ENCODE data around the gene SOX13.

DNA sequence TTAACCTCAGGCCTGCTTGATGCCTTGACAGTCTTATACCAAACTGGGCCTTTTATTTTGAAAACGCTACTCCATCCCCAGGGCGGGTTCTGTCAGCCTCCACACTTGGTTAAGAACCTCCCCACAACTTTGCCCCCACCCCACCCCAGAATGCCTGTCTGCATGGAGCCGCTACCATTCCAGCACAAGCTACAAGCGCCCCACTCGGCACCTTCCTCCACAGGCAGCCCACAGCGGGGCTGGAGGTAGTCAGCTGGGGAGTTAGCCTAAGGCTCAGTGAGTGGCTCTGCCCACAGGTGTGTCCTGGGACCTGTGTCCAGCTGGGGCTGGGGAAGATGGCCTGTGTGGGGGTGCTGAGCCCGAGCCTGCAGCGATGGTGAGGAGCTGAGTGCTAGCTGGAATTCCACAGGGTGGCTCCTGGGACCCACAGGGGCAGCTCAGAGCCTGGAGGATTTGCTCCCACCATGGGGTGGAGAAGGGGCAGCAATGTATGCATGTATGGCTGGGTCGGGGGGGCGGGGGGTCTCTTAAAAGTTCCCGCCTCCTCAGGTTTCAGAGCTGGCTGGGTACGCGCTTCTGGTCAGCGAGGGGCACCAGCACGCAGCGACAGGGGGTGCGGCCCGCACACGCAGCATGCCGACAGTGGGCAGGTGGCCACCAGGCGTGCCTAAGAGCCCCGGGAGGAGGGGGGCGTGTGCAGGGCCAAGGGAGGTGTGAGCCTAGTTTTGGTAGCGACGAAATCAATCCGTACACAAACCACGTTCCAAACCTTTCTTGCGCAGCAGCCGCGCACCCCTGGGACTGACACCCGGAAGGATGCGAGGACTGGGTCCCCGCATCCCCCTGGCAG, 78.0 kb downstream of the SOX13 start:
- TF ChIP-seq, protein P1, sequence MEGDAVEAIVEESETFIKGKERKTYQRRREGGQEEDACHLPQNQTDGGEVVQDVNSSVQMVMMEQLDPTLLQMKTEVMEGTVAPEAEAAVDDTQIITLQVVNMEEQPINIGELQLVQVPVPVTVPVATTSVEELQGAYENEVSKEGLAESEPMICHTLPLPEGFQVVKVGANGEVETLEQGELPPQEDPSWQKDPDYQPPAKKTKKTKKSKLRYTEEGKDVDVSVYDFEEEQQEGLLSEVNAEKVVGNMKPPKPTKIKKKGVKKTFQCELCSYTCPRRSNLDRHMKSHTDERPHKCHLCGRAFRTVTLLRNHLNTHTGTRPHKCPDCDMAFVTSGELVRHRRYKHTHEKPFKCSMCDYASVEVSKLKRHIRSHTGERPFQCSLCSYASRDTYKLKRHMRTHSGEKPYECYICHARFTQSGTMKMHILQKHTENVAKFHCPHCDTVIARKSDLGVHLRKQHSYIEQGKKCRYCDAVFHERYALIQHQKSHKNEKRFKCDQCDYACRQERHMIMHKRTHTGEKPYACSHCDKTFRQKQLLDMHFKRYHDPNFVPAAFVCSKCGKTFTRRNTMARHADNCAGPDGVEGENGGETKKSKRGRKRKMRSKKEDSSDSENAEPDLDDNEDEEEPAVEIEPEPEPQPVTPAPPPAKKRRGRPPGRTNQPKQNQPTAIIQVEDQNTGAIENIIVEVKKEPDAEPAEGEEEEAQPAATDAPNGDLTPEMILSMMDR (IDR thresholded peaks at IDR 0.05) = no peak
- no peak for TF ChIP-seq POLR2A (IDR thresholded peaks at IDR 0.05)
